K562 (cell line): ENCODE measurements around the gene ARHGAP12. TPM values are rescaled to one million over a fixed set of nuclear protein-coding genes. Genes with fewer than 3 reads are reported as not detected.

Experiments
- ATAC-seq: fragments of 200-7000 bp; cut with Tn5 transposase; 3 replicates; pipeline ENCODE4 v1.9.1; 2020; ENCODE audit warnings: moderate library complexity
- BruUV-seq: library from RNA; stranded (reverse); fragments of 400-500 nt; replicated peaks from 2 replicates; lab custom pipeline; 2021; lab: Mats Ljungman, UMichigan
- CTCF ChIA-PET: fragments of 300-600 bp; formaldehyde crosslinking; extraction: SDS; loops from one replicate; lab custom pipeline; 2021; ENCODE audit warnings: low intra/inter-chr PET ratio; lab: Yijun Ruan, JAX
- POLR2A ChIA-PET: fragments of 300-600, 350-650 bp; sonication (Branson Sonifier 250); formaldehyde crosslinking; extraction: SDS; loops from one replicate; lab custom pipeline; 2021; ENCODE audit warnings: antibody characterized with exemption, inconsistent platforms; lab: Yijun Ruan, JAX
- DNase-seq, 4 experiments: peaks; one replicate each; pipeline versions ENCODE4 v3.0.0 to v3.0.0-alpha.2; 2011 to 2018; ENCODE audit warnings: low spot score in 3 of 4, mixed read lengths in 3 of 4; ENCODE audit errors: extremely low read depth in 1 of 4
- FAIRE-seq: peaks from 2 replicates; lab custom pipeline; 2011; peaks lifted over from hg19 to GRCh38; lab: Jason Lieb, UNC
- H2AFZ ChIP-seq: 2 replicates; pipeline ENCODE4 v1.6.0; 2011; ENCODE audit warnings: low read depth, low read length, control low read depth, inconsistent platforms
- H3K27ac ChIP-seq: fragments of 200-600 bp; 3 replicates; pipeline ENCODE4 v1.8.0; 2011; ENCODE audit warnings: low read depth, mild to moderate bottlenecking, control low read depth, inconsistent platforms, low read length, moderate library complexity, mixed read lengths; ENCODE audit errors: extremely low read depth
- H3K27me3 ChIP-seq, 2 experiments: fragments of 300-600 bp in 1 of 2; 2 replicates in 1 of 2; 3 replicates in 1 of 2; pipeline versions ENCODE4 v1.6.0 to v1.8.0; 2011; ENCODE audit warnings: inconsistent platforms in 2 of 2, low read length in 2 of 2, mild to moderate bottlenecking in 1 of 2, mixed read lengths in 1 of 2, moderate library complexity in 1 of 2; ENCODE audit not compliant: control insufficient read depth in 2 of 2, insufficient read depth in 2 of 2
- H3K36me3 ChIP-seq: fragments of 300-600 bp; 3 replicates; pipeline ENCODE4 v1.8.0; 2011; ENCODE audit warnings: mild to moderate bottlenecking, low read length, inconsistent platforms; ENCODE audit not compliant: control insufficient read depth, insufficient read depth
- H3K4me1 ChIP-seq, 2 experiments: fragments of 200-600 bp in 1 of 2; replicated peaks in 1 of 2; 2 replicates in 1 of 2; 3 replicates in 1 of 2; pipeline versions ENCODE4 v1.5.1 to v1.8.0; 2011; ENCODE audit warnings: inconsistent platforms in 2 of 2, low read length in 2 of 2, mild to moderate bottlenecking in 1 of 2, mixed read lengths in 1 of 2, moderate library complexity in 1 of 2; ENCODE audit not compliant: control insufficient read depth in 2 of 2, insufficient read depth in 2 of 2
- H3K4me2 ChIP-seq: 2 replicates; pipeline ENCODE4 v1.6.1; 2011; ENCODE audit warnings: low read length, control low read depth, inconsistent platforms, mixed read lengths; ENCODE audit not compliant: insufficient read depth
- H3K4me3 ChIP-seq: fragments of 200-600 bp; sonication (generic), shearing (Covaris generic); 2 replicates; pipeline ENCODE4 v1.5.1; 2016; ENCODE audit warnings: control low read depth, inconsistent platforms
- H3K79me2 ChIP-seq: fragments of 200-600 bp; 3 replicates; pipeline ENCODE4 v1.8.0; 2011; ENCODE audit warnings: low read length, inconsistent platforms; ENCODE audit not compliant: control insufficient read depth, insufficient read depth
- H3K9ac ChIP-seq, 2 experiments: 2 replicates each; pipeline versions ENCODE4 v1.6.0 to v1.6.1; 2011; ENCODE audit warnings: low read depth in 2 of 2, low read length in 2 of 2, control low read depth in 1 of 2, inconsistent platforms in 1 of 2, mild to moderate bottlenecking in 1 of 2, mixed read lengths in 1 of 2; ENCODE audit not compliant: insufficient read depth in 1 of 2
- H3K9me1 ChIP-seq: one replicate; pipeline ENCODE4 v1.6.0; 2011; ENCODE audit warnings: inconsistent platforms, mild to moderate bottlenecking, low read length, moderate library complexity; ENCODE audit not compliant: control insufficient read depth, insufficient read depth
- H3K9me3 ChIP-seq: replicated peaks from 2 replicates; pipeline ENCODE4 v1.5.1; 2011; ENCODE audit warnings: low read depth, low read length, inconsistent platforms; ENCODE audit not compliant: control insufficient read depth, insufficient read depth
- H4K20me1 ChIP-seq: replicated peaks from 2 replicates; pipeline ENCODE4 v1.6.1; 2011; ENCODE audit warnings: low read length, inconsistent platforms, mixed read lengths; ENCODE audit not compliant: control insufficient read depth, insufficient read depth
- HIVEP1 ChIP-seq: fragments of 250-450 bp; sonication (Bioruptor Pico); IDR thresholded peaks from 2 replicates; pipeline ENCODE4 v1.4.0; 2020; ENCODE audit warnings: mild to moderate bottlenecking
- STAT5B ChIP-seq: fragments of 250-450 bp; sonication (Bioruptor Pico); IDR thresholded peaks from 2 replicates; pipeline ENCODE4 v1.8.0; 2021; ENCODE audit warnings: mild to moderate bottlenecking, inconsistent platforms
- WGBS: fragments of 100-300 bp; shearing (Covaris generic); methylation state at CpG from one replicate; pipeline ENCODE4 v1.1.6; 2016; ENCODE audit warnings: low coverage, mixed read lengths; ENCODE audit not compliant: insufficient coverage; ENCODE audit errors: missing lambda C conversion rate; 5-methylcytosine and 5-hydroxymethylcytosine counted together
- in situ Hi-C: fragments of 300-500 bp; cut with MboI; formaldehyde crosslinking; loops from 4 replicates; pipeline ENCODE4 v1.15.0; 2018; ENCODE audit warnings: inconsistent platforms, mixed read lengths
- intact Hi-C: fragments of 100-400 bp; cut with micrococcal nuclease; formaldehyde crosslinking; loops from 2 replicates; pipeline ENCODE4 v1.14.2; 2022
- polyA plus RNA-seq, 8 experiments: library from polyadenylated mRNA; depleted of rRNA in 4 of 8; stranded (reverse) in 5 of 8; unstranded in 3 of 8; fragments of >200 nt; fragmentation: Nextera tagmentation in 2 of 8; fragmentation: Illumina TruSeq in 1 of 8; extraction: Ambion mirVana in 2 of 8; extraction: Trizol in 1 of 8; gene quantifications; 2 replicates each; pipeline versions ENCODE4 v1.2.1 to v1.2.3, GENCODE V29; 2011 to 2014; ENCODE audit warnings: inconsistent platforms in 1 of 8, missing spikeins in 1 of 8
- total RNA-seq, 7 experiments: library from RNA; depleted of rRNA in 6 of 7; stranded (reverse); fragments of >200 nt in 6 of 7; fragmentation: Illumina TruSeq in 2 of 7; extraction: Trizol in 2 of 7; gene quantifications; 2 replicates each; pipeline versions ENCODE4 v1.2.1 to v1.2.3, GENCODE V29; 2011 to 2021; ENCODE audit warnings: low replicate concordance in 1 of 7
- TF ChIP-seq, protein P1 (sequence below): fragments of 450-650 bp; formaldehyde crosslinking; IDR thresholded peaks from 2 replicates; pipeline ENCODE4 v1.4.0; 2022; ENCODE audit warnings: missing genetic modification characterization
- TF ChIP-seq, protein P2 (sequence below): fragments of 250-450 bp; sonication (Bioruptor Pico); IDR thresholded peaks from 2 replicates; pipeline ENCODE4 v1.8.0; 2021; ENCODE audit warnings: moderate library complexity, mild to moderate bottlenecking, inconsistent platforms

The ARHGAP12 gene
- total and polyA plus RNA-seq, 9 of the 15 experiments (the other 6 are each of a cell fraction or from before 2014, with no cell fraction given), result 4.4 to 18.7 (median 10.1) TPM

- Histone ChIP-seq H3K79me2 (no peaks in the 10 kb centered on the region), H3K36me3 (no peaks in the 10 kb centered on the region), H3K9me1 (no peaks in the 10 kb centered on the region), H4K20me1 (no peaks in the 10 kb centered on the region), H3K4me2 (no peak overlapping the region), H3K4me3 (no peak overlapping the region), H3K9ac (no peak overlapping the region), H2AFZ (no peak overlapping the region), H3K27ac (no peak overlapping the region), H3K27me3 (no peaks in the 10 kb centered on the region), H3K9me3 (no peaks in the 10 kb centered on the region), H3K4me1 (peaks cover 3 to 38% of the 10 kb centered on the region in 2 experiments; a peak in 4 of 5 replicates)
- FAIRE-seq (no peak), ATAC-seq (no peak), DNase-seq (no peak)
- in situ Hi-C loops, result no loop called here
- ChIA-PET CTCF (no interaction called here), POLR2A (interaction anchor here (0.5 kb wide), 1 partner anchor 112 kb away, joined by 5 read pairs; no protein-coding TSS in a partner anchor)
- WGBS, result 75% methylated on average over 4 of the region's 4 CpGs
- intact Hi-C loops, result no loop called here
- no TSS peak for BruUV-seq
- no peak for TF ChIP-seq STAT5B (CRISPR knock-in tag)
- TF ChIP-seq HIVEP1 (CRISPR knock-in tag), result no peak
- TF ChIP-seq, protein P1, sequence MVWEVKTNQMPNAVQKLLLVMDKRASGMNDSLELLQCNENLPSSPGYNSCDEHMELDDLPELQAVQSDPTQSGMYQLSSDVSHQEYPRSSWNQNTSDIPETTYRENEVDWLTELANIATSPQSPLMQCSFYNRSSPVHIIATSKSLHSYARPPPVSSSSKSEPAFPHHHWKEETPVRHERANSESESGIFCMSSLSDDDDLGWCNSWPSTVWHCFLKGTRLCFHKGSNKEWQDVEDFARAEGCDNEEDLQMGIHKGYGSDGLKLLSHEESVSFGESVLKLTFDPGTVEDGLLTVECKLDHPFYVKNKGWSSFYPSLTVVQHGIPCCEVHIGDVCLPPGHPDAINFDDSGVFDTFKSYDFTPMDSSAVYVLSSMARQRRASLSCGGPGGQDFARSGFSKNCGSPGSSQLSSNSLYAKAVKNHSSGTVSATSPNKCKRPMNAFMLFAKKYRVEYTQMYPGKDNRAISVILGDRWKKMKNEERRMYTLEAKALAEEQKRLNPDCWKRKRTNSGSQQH (CRISPR knock-in tag), result no peak
- TF ChIP-seq, protein P2, sequence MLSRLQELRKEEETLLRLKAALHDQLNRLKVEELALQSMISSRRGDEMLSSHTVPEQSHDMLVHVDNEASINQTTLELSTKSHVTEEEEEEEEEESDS (CRISPR knock-in tag), result no peak
Measured at GRCh38 chr10:31942892-31943291, 14.3 kb upstream of the ARHGAP12 start.
